T-helper 17 cell (primary cell): ENCODE data around the gene USP7. TPM values are rescaled to one million over a fixed set of nuclear protein-coding genes. Genes with fewer than 3 reads are reported as not detected.

Experiments used
- ATAC-seq: fragments of 150-1000 bp; cut with Tn5 transposase; 2 replicates; pipeline ENCODE4 v1.10.0; 2021; ENCODE audit warnings: mild to moderate bottlenecking, moderate library complexity
- DNase-seq, 3 donors: peaks; one replicate each; pipeline versions ENCODE4 v3.0.0 to v3.0.0-alpha.2; 2020 to 2021
- H3K9me3 ChIP-seq: one replicate; pipeline ENCODE4 v1.7.0; 2013; ENCODE audit warnings: low read length, mild to moderate bottlenecking; ENCODE audit not compliant: control insufficient read depth, poor library complexity, severe bottlenecking
- H3K27ac Mint-ChIP-seq: one replicate; pipeline ENCODE4 v1.8.0; 2022; ENCODE audit warnings: mild to moderate bottlenecking, moderate library complexity, mixed read lengths
- H3K27me3 Mint-ChIP-seq: one replicate; pipeline ENCODE4 v1.8.0; 2022; ENCODE audit warnings: mixed read lengths
- H3K36me3 Mint-ChIP-seq: one replicate; pipeline ENCODE4 v1.8.0; 2022; ENCODE audit warnings: low read depth, mixed read lengths
- H3K4me1 Mint-ChIP-seq: one replicate; pipeline ENCODE4 v1.8.0; 2022; ENCODE audit warnings: mild to moderate bottlenecking, mixed read lengths
- H3K4me3 Mint-ChIP-seq: one replicate; pipeline ENCODE4 v1.8.0; 2022; ENCODE audit warnings: mild to moderate bottlenecking, moderate library complexity, mixed read lengths
- total RNA-seq, 4 donors: library from RNA in 2 of 4; stranded (reverse) in 2 of 4; gene quantifications; one replicate each; pipeline ENCODE4 v1.2.3 and lab custom pipeline; 2022 to 2026

USP7 gene
- total RNA-seq, 2 donors from 2014 or later, result 259 to 282 TPM

DNA sequence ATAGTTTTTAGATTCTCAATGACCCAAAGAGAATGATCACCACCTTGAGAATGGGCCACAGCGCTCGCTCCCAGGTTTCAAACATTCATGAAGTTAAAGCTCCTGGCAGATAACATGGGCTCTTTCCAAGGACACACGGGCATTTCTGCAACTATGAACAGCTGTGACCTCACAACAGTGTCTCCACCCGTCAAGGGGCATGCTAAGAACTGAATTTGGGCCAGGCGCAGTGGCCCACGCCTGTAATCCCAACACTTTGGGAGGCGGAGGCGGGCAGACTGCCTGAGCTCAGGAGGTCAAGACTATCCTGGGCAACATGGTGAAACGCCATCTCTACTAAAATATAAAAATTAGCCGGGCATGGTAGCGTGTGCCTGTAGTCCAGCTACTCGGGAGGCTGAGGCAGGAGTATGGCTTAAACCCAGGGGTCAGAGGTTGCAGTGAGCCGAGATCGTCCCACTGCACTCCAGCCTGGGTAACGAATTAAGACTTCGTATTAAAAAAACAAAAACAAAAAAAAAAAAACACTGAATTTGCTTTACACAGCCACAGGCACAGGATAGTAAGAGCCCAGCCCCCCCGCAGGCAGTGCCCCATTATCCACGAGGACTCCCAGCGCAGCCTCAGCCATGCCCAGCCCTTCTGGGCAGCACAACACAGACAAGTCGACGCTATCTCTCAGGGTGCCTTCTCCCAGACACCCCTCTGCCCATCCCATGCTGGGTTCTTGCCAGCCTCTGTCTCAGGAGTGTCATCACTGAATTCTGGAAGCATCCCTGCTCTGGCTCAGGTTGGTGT, 7.2 kb downstream of the USP7 start:
- Mint-ChIP-seq H3K36me3 (no peaks in the 10 kb centered on the region), H3K27me3 (no peaks in the 10 kb centered on the region), H3K4me3 (peak overlapping the region; percentile 63), H3K27ac (peak overlapping the region; percentile 96), H3K4me1 (peaks cover 62% of the 10 kb centered on the region)
- no peak for DNase-seq
- H3K9me3 ChIP-seq, result no peaks in the 10 kb centered on the region
- ATAC-seq, result no peak

DNA sequence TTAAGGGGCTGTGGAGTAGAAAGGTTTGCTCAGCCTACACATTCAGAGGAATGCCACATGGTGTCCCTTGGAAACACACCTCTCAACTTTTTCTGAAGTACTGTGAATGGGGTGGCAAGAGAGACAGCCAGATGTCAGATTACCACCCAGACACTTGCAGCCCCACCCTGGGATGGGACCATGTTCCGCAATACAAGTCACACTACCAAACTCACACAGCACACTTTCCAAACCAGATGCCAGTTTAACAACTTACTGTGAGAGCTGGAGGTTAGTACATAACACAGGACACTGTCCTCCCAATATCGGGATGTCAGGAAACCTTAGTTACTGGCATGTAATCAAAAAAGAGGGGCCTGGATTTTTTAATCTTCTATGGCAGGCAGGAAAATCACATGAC, 7.9 kb downstream of the USP7 start:
- peaks cover 63% of the 10 kb centered on the region for H3K4me1 Mint-ChIP-seq
- no peaks in the 10 kb centered on the region for H3K9me3 ChIP-seq
- DNase-seq, result no peak
- ATAC-seq, result no peak
- H3K27ac Mint-ChIP-seq, result peak overlapping the region; percentile 96
- no peaks in the 10 kb centered on the region for H3K27me3 Mint-ChIP-seq
- peak overlapping the region; percentile 52 for H3K4me3 Mint-ChIP-seq
- no peaks in the 10 kb centered on the region for H3K36me3 Mint-ChIP-seq

GRCh38 chr16:8953064-8953463, 10.6 kb downstream of the USP7 start:
- Mint-ChIP-seq H3K27me3 (no peaks in the 10 kb centered on the region), H3K36me3 (no peaks in the 10 kb centered on the region), H3K4me3 (peak overlapping the region; percentile 74), H3K27ac (peak overlapping the region; percentile 77), H3K4me1 (peaks cover 60% of the 10 kb centered on the region)
- no peak for ATAC-seq
- DNase-seq, result no peak
- no peaks in the 10 kb centered on the region for H3K9me3 ChIP-seq

GRCh38 chr16:8952281-8952751, 11.4 kb downstream of the USP7 start:
- peak overlapping the region; percentile 77 for H3K27ac Mint-ChIP-seq
- H3K36me3 Mint-ChIP-seq, result no peaks in the 10 kb centered on the region
- no peak for DNase-seq
- H3K4me1 Mint-ChIP-seq, result peaks cover 61% of the 10 kb centered on the region
- no peaks in the 10 kb centered on the region for H3K9me3 ChIP-seq
- ATAC-seq, result no peak
- peak overlapping the region; percentile 64 for H3K4me3 Mint-ChIP-seq
- no peaks in the 10 kb centered on the region for H3K27me3 Mint-ChIP-seq

DNA sequence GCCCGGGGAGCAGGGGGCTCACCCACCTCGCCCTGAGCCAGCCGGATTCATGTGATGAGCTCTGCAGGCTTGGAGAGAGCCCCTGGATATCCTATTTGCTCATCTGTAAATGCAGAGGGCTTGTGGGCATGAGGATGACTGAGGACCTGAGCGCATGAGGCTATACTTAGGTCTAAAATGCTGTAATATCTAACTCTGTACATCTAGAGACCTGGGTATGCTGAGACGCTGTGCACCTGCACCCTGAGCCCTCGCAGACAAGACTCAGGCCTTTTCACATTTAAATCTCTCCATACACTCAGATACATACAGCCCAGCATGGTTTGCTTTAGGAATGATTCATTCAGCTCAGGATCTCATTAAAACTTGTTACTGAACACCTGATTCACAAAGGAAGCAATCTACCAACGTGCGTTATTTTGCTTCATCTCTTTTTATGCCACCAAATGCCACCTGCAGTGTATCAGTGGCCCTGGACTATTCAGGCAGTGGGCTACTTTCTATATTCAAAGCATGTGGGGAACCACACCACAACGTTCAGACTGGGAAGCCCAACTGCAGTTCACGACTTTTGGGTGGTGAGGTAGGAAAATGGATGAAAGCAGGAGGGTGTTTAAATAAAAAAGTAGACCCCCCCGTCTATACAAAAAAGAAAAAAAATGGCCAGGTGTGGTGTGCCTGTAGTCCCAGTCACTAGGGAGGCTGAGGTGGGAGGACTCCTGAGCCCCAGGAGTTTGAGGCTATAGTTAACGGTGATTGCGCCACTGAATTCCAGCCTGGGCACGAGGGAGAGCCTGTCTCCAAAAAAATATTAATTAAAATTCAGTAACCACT, 12.0 kb downstream of the USP7 start:
- Mint-ChIP-seq H3K4me3 (peak overlapping the region; percentile 64), H3K4me1 (peaks cover 55% of the 10 kb centered on the region), H3K27me3 (no peaks in the 10 kb centered on the region), H3K36me3 (no peaks in the 10 kb centered on the region), H3K27ac (peak overlapping the region; percentile 77)
- no peaks in the 10 kb centered on the region for H3K9me3 ChIP-seq
- no peak for DNase-seq
- ATAC-seq, result peak; percentile 30

DNA sequence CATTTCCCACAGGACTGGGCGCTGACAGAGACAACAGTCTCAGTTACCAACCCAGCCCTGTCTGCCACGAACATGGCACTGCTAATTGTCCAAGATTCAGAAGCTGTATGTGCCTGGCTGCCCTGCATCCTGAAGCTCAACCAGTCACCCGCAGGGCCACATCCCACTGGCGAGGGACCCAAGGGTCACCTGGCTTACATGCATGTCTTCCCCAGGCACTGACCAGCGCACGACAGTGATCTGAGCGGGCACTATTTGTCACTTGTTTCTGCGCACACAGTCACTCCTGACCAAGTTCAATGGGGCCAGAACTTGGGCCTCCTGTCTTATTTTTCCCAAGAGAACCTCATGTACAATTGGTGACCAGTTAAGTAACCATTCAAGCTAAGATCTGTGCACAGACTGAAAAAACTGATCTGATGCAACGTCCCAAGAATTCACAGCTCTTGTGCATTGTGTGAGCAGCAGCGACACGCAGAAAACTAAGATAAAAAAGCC, 13.1 kb downstream of the USP7 start:
- DNase-seq, result no peak
- Mint-ChIP-seq H3K36me3 (no peaks in the 10 kb centered on the region), H3K4me1 (peaks cover 61% of the 10 kb centered on the region), H3K27me3 (no peaks in the 10 kb centered on the region), H3K27ac (no peak overlapping the region), H3K4me3 (peak overlapping the region; percentile 66)
- ATAC-seq, result no peak
- no peaks in the 10 kb centered on the region for H3K9me3 ChIP-seq

- Mint-ChIP-seq H3K36me3 (no peaks in the 10 kb centered on the region), H3K4me3 (peak overlapping the region; percentile 92), H3K27me3 (no peaks in the 10 kb centered on the region), H3K27ac (peak overlapping the region; percentile 92), H3K4me1 (peaks cover 60% of the 10 kb centered on the region)
- DNase-seq (no peak), ATAC-seq (peak; percentile 5)
- H3K9me3 ChIP-seq, result no peaks in the 10 kb centered on the region
Measured at GRCh38 chr16:8949536-8950418, 13.9 kb downstream of the USP7 start.

DNA sequence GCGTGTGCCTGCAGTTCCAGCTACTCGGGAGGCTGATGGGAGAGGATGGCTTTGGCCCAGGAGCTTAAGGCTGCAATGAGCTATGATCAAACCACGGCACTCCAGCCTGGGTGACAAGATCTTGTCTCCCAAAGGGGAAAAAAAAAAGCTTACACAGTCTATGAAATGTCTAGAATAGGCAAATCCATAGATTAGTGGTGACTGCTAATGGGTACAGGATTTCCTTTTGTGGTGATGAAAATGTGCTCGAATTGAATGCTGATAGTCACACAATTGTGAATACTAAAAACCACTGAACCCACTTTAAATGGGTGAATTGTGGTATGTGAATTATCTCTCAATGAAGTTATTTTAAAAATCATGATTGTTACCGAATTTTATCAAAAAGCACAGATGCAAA, 14.9 kb downstream of the USP7 start:
- no peak for DNase-seq

GRCh38 chr16:8948069-8948593, 15.6 kb downstream of the USP7 start:
- DNase-seq (no peak), ATAC-seq (no peak)
- Mint-ChIP-seq H3K27ac (peak overlapping the region; percentile 92), H3K4me3 (peak overlapping the region; percentile 75), H3K4me1 (peaks cover 72% of the 10 kb centered on the region), H3K27me3 (no peaks in the 10 kb centered on the region), H3K36me3 (no peaks in the 10 kb centered on the region)
- no peaks in the 10 kb centered on the region for H3K9me3 ChIP-seq

More for the DNA sequence above, 14.9 kb downstream of the USP7 start:
- Mint-ChIP-seq H3K36me3 (no peaks in the 10 kb centered on the region), H3K27ac (peak overlapping the region; percentile 92), H3K4me3 (peak overlapping the region; percentile 92), H3K27me3 (no peaks in the 10 kb centered on the region), H3K4me1 (peaks cover 69% of the 10 kb centered on the region)
- no peaks in the 10 kb centered on the region for H3K9me3 ChIP-seq
- ATAC-seq, result peak; percentile 47

GRCh38 chr16:8946544-8946943, 17.2 kb downstream of the USP7 start:
- Mint-ChIP-seq H3K27me3 (no peaks in the 10 kb centered on the region), H3K4me1 (peaks cover 74% of the 10 kb centered on the region), H3K36me3 (no peaks in the 10 kb centered on the region), H3K27ac (no peak overlapping the region), H3K4me3 (peak overlapping the region; percentile 28)
- ATAC-seq, result no peak
- DNase-seq, result no peak
- no peaks in the 10 kb centered on the region for H3K9me3 ChIP-seq

DNA sequence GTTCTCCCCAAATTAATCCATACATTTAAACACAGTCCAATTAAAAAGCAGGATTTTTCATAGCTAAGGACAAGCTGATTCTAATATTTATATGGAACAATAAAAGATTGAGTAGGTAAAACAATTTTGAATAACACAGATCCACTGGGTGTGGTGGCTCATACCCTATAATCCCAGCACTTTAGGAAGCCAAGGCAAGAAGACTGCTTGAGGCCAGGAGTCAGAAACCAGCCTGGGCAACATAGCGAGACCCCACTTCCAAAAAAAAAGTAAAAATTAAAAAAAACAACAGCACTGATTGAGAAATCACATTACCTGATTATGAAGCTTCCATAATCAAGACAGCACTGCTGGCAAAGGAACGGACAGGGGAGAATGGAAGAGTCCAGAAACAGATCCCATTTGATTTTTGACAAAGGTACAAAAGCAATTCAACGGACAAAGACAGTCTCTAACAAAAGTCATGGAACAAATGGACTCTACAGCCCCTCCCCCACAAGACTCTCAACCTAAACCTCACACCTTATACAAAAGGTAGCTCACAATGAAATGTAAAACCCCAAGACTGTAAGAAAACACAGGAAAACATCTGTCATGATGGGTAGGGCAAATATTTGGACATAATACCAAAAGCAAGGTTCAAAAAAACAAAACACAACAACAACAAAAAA, 17.9 kb downstream of the USP7 start:
- H3K4me3 Mint-ChIP-seq, result peak overlapping the region; percentile 68

More for the DNA sequence above, 17.9 kb downstream of the USP7 start:
- DNase-seq, result no peak
- Mint-ChIP-seq H3K27me3 (no peaks in the 10 kb centered on the region), H3K36me3 (no peaks in the 10 kb centered on the region), H3K27ac (peak overlapping the region; percentile 79), H3K4me1 (peaks cover 77% of the 10 kb centered on the region)
- no peak for ATAC-seq
- no peaks in the 10 kb centered on the region for H3K9me3 ChIP-seq
